HG03095 (cell line): ENCODE results near the gene ARL5A.
"Not testable (repeated sequence)": the region's sequence is repeated elsewhere in the genome, so short reads cannot be mapped to it uniquely, and the experiment has no call there.

ENCODE experiments used
- ATAC-seq: cut with Tn5 transposase; IDR thresholded peaks from one replicate; pipeline ENCODE4 v1.9.1; 2021; ENCODE audit warnings: moderate library complexity; ENCODE audit not compliant: unreplicated experiment

The ARL5A gene, protein sequence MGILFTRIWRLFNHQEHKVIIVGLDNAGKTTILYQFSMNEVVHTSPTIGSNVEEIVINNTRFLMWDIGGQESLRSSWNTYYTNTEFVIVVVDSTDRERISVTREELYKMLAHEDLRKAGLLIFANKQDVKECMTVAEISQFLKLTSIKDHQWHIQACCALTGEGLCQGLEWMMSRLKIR

GRCh38 chr2:151828143-151828889, at the start of gene ARL5A:
Gene ARL5A, minus strand, starts transcription at chr2:151828421. Its CDS starts 245 bp downstream, at chr2:151828176.
- ATAC-seq, result peak; percentile 96

DNA sequence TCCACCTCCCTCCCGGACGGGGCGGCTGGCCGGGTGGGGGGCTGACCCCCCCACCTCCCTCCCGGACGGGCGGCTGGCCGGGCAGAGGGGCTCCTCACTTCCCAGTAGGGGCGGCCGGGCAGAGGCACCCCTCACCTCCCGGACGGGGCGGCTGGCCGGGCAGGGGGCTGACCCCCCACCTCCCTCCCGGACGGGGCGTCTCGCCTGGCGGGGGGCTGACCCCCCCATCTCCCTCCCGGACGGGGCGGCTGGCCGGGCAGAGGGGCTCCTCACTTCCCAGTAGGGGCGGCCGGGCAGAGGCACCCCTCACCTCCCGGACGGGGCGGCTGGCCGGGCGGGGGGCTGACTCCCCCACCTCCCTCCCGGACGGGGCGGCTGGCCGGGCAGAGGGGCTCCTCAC, 47.4 kb upstream of the ARL5A start:
- ATAC-seq, result not testable (repeated sequence)

- ATAC-seq, result no peak
Observed at GRCh38 chr2:151872463-151872862, 44.2 kb upstream of the ARL5A start.

- ATAC-seq, result no peak
Observed at GRCh38 chr2:151869291-151869690, 41.1 kb upstream of the ARL5A start.

- peak; percentile 99 for ATAC-seq
Observed at GRCh38 chr2:151862700-151863099, 34.5 kb upstream of the ARL5A start.

GRCh38 chr2:151861174-151861573, 33.0 kb upstream of the ARL5A start:
- no peak for ATAC-seq

- no peak for ATAC-seq
Observed at GRCh38 chr2:151860613-151861146, 32.5 kb upstream of the ARL5A start.

GRCh38 chr2:151860210-151860609, 32.0 kb upstream of the ARL5A start:
- no peak for ATAC-seq

DNA sequence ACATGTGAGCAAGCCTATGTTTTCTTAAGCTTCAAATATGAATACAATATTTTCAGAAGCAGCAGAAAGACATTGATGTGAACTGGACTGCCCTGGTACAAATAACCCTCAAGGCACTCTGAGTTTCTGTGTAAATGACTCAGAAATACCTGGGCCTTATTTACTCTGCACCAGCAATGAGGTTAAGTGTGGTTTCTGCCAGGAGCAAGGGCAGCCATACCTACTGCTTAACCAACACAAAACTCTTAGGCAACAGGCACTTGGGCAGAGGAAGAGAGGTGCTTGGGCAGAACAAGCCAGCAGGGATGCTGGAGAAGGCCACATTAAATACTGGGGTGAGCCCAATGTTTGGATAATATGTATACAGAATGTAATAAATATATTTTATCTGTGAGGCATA, 29.4 kb upstream of the ARL5A start:
- ATAC-seq, result no peak

DNA sequence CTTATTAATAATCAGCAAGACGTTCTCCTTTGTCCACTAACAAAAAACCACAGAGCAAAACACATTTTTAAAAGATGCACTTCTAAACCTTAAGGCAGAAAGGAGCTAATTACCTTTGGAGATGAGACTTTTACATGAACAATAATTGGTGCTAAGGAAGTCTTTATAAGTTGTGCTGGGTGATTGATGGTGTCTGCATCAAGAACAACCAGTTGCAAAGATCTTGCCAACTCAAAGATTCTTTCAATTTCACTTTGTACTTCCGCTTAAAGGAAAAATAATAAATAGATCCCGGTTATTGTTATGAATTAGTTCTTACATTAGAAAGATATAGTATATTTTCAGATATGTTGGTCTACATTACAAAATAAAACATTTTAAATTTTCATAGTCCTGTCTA, 26.9 kb upstream of the ARL5A start:
- ATAC-seq, result no peak

- no peak for ATAC-seq
Observed at GRCh38 chr2:151853070-151853758, 25.0 kb upstream of the ARL5A start.

DNA sequence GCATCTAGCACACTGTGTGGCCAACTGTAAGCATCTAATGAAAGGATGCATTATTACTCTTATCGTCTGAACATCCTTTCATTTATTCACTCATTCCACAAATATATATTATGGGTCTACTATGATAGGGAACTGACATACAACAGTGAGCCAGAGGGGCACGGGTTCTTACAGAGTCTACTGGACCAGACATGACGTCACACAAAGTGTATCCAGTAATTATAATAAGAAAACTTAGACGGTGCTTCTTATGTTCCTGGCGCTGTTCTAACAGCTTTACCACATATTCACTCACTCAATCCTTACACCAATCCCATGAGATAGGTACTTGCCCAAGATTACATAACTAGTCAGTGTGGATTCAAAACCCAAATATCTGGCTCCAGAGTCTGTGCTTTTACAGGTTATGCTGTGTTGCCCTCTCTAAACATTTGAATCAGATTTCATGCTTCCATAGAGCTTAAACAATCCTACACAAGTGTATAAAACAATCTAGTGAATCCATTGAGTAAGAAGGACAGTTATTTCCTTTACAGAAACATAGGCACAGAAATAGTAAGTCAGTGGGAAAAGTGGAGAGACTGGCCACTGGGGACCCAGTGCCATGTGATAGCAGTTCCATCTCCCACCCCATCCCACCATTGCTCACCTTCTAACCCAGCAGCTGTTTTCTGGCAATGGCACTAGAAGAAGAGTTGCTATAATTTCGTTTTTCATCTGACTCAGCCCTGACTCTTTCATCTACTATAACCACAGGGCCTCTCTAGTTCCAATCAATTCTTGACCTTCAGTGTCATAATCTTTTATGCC, 24.2 kb upstream of the ARL5A start:
- ATAC-seq, result no peak

- ATAC-seq, result no peak
Observed at GRCh38 chr2:151851761-151852160, 23.5 kb upstream of the ARL5A start.

- ATAC-seq, result no peak
Observed at GRCh38 chr2:151849413-151850010, 21.3 kb upstream of the ARL5A start.

DNA sequence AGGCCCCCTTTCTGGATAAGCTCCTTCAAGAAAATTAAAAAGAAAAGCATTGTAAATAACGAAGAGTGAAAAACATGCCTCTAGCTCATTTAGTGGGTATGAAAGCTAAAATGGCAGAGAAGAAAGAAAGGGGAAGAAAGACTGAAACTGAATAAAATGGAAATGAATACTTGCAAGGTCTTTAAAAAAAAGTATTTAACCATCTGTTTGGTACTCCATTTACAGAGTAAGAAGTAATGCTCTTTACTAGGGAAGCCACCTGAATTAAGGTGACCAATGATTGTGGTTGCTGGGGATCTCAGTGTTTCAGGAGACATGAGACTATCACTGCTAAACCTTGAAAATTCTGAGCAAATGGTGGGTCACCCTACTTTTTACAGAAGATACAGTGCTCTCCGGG, 17.7 kb upstream of the ARL5A start:
- peak; percentile 65 for ATAC-seq

GRCh38 chr2:151845481-151845880, 17.3 kb upstream of the ARL5A start:
- ATAC-seq, result no peak

- no peak for ATAC-seq
Observed at GRCh38 chr2:151844211-151844896, 16.1 kb upstream of the ARL5A start.

DNA sequence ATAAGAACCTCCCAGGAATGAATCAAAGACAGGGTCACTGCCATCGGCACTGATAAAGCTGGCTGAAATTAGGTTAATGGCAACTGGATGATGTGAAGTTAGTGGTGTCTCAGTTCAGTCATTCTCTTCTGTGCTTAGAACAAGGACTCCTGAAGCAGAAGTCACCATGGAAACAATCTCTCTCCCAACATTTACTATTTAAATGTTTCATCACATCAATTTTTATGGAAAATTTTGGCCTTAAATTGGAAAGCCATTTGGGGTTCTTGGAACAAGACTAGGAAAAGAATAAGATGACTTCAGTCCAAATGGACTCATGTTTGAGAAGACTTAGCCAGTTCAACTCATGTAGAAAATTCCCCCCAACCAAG, 15.5 kb upstream of the ARL5A start:
- ATAC-seq, result no peak

- ATAC-seq, result peak; percentile 23
Observed at GRCh38 chr2:151842830-151843690, 14.8 kb upstream of the ARL5A start.
